CD1c-positive myeloid dendritic cell (primary cell): ENCODE measurements around the gene ACCS.

Experiments used
- DNase-seq: peaks from one replicate; pipeline ENCODE4 v3.0.0-alpha.2; 2016; ENCODE audit errors: extremely low spot score

ACCS gene

DNA sequence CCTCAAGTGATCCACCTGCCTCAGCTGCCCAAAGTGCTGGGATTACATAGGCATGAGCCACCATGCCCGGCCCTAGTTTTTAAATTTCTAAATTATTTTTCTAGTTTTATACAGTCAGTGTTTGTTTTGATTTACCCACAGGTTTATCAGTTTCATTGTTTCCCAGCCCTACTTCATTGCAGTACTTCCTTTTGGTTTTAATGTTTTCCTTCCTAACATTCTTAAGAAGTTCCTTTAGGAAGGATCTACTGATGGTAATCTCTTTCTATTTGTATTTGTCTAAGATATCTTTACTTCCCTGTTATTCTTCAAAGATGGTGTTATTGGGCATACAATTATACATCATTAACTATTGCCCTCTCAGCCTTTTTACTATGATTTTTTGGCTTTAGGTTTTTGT lies 24.5 kb downstream of the ACCS start:
- DNase-seq, result no peak

DNA sequence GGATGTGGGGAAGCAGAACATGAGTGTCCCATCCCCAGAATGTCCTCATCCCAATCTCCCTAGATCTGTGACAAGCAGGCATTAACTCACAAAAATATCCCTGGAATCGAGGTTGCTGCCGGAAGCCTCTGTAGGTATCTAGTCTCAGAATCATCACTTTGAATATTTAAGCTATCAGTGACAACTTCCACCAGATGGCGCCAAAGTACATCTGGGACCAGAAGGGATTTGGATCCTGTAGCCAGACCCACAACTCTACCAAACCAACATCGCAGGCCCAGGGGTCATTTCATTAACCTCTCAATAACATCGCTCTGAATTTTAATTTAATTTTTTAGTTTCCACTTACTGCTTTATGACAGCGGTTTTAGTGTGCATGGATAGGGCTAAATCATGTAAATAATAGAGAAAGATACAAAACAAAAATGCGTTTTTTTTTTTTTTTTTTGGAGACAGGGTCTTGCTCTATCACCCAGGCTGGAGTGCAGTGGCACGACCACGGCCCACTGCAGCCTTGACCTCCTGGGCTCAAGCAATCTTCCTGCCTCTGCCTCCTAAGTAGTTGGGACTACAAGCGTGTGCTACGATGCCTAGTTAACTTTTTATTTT lies 28.3 kb downstream of the ACCS start:
- peak; percentile 87 for DNase-seq

DNA sequence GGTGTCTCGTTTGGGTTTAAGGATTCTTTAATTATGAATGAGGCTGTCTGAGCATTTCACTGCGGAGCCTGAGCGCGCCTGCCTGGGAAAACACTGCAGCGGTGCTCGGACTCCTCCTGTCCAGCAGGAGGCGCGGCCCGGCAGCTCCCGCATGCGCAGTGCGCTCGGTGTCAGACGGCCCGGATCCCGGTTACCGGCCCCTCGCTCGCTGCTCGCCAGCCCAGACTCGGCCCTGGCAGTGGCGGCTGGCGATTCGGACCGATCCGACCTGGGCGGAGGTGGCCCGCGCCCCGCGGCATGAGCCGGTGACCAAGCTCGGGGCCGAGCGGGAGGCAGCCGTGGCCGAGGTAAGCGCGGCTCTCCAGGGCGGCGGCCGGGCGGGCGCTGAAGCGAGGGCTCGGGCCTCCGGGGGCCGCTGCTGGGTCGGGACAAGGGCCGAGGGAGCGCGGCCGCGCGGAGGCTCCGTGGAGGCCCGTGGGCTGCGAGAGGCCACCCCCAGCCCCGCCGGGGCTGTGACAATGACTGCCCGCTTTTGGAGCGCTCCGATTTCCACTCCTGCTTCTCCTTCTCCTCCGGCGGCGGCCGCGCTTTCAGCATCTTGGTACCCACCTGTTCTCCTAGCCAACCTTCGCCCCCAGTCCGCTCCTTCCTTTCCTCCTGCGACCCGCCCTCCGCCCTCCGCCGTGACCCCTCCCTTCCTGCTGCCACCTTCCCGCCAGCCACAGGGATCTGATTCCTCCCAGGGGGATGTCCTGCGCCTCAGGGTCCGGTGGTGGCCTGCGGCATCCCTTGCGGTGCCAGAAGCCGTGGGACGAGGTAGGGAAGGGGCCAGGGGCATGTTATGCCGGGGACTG lies 29.7 kb downstream of the ACCS start, which contains the start of gene EXT2:
EXT2 (plus strand) TSS at position 173 of the 854 bp plus-strand sequence. CDS start 12,035 bp downstream, outside the sequence.
- DNase-seq, result peak; percentile 92

DNA sequence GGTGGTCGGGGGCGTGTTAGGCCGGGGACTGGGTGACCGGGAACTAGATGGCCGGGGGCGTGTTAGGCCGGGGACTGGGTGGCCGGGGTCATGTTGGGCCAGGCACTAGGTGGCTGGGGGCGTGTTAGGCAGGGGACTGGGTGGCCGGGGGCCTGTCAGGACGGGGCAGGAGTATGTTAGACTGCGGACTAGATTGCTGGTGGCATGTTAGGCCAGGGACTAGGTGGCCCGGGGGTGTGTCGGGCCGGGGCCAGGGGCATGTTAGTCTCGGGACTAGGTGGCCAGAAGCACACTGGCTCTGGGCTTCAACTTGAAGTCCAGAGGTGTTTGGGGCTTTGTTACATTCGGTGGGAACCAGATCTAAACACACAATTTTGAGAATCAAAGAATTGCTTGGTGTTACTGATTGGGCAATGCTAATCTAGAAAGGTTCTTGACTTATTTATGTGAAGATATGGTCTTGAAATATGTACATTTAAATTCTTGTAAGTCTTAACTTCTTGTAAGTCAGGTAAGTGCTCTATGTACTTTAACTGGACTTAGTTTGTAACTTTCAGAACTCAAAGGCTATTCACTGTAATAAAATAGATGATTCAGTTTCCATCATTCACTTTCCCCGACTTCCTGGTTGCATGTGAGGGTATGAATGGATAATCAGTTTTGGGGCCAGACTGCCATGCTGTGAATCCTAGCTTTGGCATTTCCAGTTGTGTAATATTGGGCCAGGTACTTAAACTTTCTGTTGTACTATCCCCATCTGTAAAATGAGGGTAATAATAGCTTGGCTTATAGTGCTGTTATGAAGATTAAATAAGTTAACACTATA lies 30.5 kb downstream of the ACCS start:
- DNase-seq, result peak; percentile 10

DNA sequence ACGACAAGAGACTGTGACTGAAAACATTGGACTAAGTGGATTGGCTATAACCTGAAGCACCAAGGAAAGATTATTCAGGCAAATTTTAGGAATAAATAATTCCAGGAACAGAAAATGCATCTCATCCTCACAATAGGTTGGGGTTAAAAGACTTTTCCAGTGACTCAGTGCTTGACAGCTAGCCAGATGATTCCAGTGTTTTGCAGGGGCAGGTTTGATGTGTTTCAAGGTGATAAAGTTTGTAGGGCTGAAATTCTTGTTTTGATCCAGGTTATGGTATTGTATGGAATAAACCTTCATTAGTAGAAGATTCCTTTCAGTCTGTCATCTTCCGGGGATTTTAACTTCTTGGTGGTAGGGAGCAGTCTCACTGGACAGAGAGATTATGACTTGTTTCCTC lies 31.8 kb downstream of the ACCS start:
- no peak for DNase-seq

DNA sequence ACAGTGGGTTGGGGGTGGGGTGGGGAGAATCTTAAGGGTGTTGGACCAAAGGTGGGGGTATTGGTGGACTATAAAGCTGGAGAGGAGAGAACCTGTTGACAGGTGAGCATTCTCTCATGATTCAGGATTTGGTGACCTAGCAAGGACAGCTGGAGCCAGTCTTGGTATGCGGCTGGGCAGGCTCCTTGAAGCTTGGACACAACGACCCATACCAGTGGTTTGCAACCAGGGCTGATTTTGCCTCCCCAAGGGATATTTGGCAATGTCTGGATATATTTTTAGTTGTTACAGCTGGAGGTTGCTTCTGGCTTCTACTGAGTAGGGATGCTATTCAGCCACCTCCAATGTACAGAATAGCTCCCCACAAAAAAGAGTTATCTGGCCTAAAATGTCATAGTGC lies 35.0 kb downstream of the ACCS start:
- no peak for DNase-seq

DNA sequence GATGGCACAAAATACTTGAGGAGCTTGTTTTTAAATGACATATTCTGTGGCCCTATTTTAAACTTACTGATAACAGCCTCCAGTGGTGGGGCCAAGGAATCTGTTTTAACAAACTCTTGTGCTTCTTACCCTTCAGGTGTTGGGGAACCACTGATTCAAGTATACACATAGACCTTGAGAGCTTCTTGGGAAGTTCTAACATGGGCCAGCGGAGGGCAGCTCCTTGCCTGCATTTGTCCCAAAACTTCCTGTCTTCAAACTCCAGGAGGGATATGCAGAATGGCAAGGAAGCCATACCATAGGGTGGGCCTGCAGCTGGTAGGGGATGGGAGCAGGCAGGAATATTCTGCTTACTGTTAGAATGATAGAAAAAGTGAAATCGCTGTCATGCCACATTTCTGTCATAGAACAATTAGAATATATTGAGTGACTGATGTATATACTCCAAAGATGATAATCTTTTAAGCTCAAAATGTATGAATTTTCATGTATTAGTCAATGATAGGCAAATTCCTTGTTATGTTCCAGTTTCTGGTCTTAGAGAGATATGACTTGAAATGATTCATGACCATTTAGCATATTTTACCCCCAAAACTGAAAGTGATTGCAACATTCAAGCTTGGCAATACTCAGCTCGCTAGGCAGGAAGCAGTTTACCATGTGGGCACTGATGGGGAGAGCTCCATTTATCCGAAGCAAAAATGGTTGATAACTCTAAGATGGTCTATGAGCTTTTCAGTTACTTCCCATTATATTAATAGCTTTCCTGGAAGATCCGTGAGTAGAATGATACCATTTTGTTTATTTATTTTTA lies 38.6 kb downstream of the ACCS start:
- DNase-seq, result no peak

DNA sequence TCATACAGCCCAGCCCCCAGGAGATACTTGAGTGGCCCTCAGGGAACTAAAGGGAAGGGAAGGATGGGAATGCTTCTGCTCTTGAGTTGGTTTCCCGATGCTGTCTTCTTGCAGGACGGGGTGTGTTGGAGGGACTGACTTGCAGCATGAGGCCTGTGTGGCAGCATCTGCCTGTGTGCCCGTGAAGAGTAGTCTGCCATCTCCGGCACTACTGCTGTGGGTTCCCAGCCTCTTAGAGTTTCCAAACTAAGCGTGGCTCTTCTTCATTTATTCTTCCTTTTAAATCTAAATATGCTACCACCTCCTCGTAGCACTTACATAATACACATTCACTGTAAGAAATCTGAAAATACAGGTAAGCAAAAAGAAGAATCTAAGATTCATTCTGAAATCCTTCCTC lies 42.2 kb downstream of the ACCS start:
- no peak for DNase-seq

DNA sequence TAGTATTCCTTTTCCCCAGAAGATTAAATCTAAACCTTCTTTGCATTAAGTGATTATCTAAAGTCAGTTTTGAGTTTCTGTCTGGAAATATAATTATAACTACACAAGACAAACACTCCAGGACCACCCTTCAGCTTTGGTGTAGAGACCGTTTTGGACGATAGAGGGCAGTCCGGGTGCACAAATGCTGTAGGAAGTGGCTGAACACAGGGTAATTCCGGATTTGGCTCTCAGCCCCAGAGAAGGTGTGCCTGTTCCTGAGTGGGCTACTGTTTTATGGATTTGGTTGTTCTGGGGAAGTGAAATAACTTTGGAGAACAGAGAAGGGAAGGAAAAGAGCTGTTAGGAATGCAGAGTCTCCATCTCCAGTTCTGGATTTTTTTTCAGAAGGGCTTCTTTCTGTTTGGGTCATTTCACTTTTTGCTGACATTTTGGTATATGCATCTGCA lies 44.2 kb downstream of the ACCS start:
- DNase-seq, result peak; percentile 44

DNA sequence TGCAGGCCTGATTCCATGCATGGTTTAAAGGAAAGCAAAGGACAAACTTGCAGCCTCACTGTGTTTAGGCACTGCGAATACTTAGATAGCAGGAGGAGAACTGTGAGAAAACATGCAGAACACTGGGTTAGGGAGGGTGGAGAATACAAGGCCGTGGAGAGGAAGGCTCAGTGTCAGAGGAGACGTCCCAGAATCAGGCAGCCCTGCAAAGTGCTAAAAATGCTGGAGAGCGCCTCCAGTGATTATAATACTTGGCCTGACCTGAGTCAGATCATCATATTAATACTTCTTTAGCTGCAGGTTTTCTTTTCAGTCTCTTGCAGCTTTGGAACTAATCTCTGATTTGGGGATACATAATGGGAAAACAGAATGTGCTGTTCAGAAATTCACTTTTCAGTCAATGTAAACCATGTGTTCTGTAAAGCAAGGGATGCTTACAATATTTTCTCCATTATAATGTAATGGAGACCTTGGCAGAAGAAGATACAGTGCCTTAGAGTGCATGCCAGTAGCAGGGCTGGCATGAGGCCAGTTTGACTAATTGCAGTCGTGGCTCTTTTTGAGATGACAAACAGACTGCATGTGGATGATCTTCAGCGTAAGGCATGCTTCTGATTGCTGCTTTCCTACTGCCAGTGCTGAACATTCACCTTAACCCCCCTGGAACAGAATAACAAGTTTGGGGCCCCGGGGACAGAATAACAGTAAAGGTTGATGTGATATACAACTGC lies 46.2 kb downstream of the ACCS start:
- no peak for DNase-seq

DNA sequence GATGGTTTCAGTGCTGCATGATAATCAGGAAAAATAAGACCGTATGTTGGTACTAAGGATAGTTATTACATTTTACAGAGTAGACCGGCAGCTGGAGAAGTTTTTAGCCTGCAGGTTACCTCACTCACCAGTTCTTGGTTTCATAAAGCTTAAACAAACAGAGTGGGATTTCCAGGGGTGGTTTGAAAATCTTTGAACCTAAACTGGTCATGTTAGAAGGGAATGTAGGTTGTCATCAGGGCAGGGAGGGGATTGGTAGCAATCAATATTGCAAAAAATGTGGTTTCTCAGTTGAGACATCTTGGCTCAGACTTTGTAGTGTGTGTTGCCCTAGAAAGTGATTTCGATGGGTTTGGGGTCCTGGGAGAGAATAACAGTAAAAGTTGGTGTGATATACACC lies 46.9 kb downstream of the ACCS start:
- no peak for DNase-seq

DNA sequence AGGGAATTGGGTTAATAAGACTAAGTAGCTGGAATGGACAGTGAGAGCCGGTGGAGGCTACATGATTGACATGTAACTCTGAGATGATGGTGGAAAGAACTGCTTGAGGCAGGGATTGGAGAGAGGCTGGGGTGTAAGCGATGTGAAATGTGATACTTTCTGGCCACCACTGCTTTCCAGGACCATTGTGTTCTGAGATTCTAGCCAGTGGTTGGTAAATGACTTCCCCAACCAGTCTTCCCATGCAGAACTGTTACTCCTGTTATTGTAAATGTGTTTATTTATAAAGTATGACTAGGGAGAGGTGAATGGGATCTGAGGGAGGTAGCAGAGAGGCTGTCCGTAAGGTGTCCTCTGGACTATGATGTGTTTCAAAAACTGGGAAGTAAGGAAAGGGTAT lies 47.5 kb downstream of the ACCS start:
- DNase-seq, result no peak

DNA sequence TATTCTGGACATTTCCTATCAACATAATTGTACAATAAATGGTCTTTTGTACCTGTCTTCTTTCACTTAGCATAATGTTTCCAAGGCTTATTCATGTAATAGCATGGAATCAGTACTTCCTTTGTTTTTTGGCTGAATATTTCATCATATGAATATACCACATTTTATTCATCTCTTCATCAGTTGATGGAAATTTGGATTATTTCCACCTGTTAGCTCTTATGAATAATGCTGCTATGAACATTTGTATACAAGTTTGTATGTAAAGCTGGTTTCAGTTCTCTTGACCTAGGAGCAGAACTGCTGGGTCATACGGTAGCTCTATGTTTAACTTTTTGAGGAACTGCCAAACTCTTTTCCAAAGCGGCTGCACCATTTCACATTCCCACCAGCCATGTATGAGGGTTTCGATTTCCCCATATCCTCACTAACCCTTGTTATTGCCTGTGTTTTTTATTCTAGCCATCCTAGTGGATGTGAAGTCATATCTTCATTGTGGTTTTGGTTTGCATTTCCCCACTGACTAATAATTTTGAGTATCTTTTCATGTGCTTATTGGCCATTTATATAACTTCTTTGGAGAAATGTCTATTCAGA lies 50.3 kb downstream of the ACCS start:
- peak; percentile 30 for DNase-seq

DNA sequence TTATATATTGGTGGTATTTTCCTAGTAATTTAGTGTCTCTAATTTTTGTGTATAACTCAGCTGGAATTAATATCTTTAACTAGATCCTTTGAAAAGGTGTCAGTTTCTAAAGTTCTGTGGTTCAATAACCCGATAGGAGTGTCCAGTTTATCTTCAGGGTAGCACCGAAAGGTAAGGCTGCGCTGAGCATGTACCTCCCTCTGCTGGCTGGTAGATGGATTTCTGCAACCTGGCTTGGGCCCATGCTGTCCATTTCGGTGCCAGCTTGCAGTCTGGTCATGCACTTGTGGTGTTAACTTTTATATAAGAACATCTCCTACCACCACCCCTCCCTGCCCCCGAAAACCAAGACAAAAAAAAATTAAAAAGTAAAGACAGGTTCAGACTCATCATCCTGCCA lies 54.1 kb downstream of the ACCS start:
- DNase-seq, result no peak

DNA sequence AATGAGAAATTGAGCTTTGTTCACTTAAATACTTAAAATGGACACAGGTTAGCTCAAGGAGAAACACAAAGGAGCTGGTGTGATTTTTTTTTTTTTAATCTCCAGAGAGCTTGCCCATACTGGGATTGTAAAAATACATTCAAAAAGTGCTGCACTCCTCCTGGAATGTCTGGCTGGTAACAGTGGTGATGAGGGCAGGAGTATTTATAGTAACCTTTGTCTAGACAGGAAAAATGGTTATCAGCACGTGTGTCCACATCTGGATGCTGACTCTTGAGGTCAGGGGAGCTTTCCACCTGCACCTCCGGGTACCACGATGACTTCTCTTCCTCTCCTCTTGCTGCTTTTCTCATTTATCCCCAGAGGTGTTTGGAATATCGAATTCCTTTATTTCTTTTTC lies 59.5 kb downstream of the ACCS start:
- DNase-seq, result no peak

DNA sequence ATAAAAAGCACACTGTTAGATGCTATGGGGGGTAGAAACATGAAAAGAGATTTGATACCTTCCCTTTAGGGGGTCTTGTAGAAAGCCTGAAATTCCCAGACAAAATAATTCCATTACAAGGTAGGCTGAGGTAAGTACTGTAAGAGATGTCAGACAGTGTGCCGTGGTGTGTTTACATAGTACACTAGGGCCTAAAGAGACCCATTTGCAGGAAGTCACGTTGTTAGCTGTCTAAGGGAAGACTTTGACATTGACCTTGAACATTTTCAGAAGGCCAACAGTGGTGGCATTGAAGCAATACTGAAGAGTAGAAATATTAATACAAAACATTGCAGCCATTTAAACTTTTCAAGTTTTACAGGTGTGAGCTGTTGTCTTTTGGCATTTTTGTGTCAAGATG lies 60.2 kb downstream of the ACCS start:
- no peak for DNase-seq

DNA sequence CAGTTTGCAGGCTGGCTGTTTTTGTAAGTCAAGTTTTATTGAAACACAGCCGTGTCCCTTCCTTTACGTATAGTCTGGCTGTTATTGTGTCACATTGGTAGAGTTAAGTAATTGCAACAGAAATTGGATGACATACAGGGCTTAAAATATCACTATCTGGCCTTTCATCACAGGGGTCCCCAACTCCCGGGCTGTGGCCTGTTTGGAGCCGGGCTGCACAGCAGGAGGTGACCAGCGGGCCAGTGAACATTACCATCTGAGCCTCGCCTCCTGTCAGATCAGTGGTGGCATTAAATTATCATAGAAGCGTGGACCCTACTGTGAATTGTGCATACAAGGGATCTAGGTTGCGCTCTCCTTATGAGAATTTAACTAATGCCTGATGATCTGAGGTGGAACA lies 61.1 kb downstream of the ACCS start:
- no peak for DNase-seq

DNA sequence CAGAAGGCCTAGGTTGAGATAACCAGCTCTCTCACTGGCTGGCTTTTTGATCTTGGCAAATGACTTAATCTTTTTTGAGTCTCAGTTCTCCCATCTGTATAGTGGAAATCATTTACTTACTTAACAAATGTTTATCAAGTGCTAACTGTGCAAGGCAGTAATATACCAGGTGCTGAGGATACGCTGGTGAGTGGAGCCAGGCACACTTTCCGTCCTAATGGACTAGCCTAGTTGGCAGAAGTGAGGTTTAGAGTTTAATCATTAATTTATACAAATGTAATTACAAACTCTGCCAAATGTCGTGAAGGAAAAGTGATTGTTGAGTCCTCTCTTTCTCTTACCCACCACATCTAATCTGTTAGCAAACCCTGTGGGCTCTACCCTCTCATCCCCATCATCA lies 62.7 kb downstream of the ACCS start:
- DNase-seq, result no peak

DNA sequence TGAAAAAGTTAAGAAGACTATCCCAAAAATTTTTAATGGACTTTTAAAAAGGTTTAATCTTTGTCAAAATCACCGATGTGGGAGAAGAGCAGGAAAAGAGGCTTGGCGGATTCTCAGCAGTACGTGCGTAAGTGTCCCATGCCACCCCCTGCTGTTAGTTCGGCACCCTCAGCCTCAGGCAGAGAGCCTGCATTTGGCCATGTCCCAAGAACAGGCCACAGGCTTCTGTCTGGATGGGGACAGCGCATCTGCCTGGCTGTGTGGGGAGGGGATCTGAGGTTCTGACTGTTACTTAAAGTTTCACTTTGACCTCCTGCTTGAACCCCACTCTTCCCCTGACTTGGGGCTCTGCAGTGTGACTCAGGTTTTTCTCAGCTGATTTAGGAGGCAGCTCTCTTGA lies 64.7 kb downstream of the ACCS start:
- DNase-seq, result no peak

DNA sequence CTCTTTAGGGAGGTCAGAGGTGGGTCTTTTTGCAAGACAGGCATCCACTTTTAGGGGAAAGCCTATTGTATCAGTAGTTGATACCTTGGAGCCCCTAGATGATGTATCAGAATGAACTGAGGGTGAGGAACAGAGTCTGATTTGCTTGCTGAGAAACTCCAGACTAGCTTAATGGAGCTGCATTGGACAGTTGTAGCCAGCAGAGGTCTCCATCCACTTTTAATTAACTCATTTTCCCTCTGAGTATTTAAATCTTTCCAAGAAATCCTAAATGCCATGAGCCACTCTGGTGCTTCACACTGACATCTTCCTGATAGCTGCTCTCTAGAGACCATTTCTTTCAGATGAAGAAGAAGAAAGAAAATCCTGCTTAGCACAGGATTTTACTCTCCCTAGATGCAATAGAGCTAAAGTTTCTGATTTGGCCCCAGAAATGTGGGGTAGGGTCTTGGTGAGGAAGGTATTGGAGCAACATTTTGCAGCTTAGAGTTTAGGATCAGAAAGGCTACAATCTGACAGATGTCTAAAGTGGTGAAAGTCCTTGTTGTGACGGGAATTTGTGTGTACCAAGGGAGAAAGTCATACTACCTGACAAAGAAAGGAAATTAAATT lies 67.4 kb downstream of the ACCS start:
- peak; percentile 4 for DNase-seq
